ENCODE results near the gene AMH. TPM values are rescaled to one million over a fixed set of nuclear protein-coding genes. Genes with fewer than 3 reads are reported as not detected.

The AMH gene
- polyA plus RNA-seq, 1 of the 3 experiments (the other 2 are of a cell fraction), result 18.1 TPM

- TF ChIP-seq ZBTB33 (IDR thresholded peaks at IDR 0.05; ENCODE audit: borderline replicate concordance, low read depth) (no peak), USF2 (IDR thresholded peaks at IDR 0.05; ENCODE audit: borderline replicate concordance, low read depth, low read length) (no peak)
These were observed 3.6 kb downstream of the AMH start (continued) for GRCh38 chr19:2252797-2253105.

GRCh38 chr19:2253106-2254063 lies 4.3 kb downstream of the AMH start:
- peaks cover 0 to 25% of the 10 kb centered on the region in 2 experiments for H3K36me3 ChIP-seq (replicated peaks in 1 of 2; ENCODE audit: control insufficient read depth in 1 of 2, insufficient read depth in 2 of 2, low read length in 1 of 2)
- H3F3A ChIP-seq (replicated peaks; ENCODE audit: insufficient read depth), result peaks cover 12% of the 10 kb centered on the region
- H3K79me2 ChIP-seq (ENCODE audit: insufficient read depth), result no peaks in the 10 kb centered on the region
- H4K20me1 ChIP-seq (ENCODE audit: insufficient read depth), result no peaks in the 10 kb centered on the region
- no peaks in the 10 kb centered on the region for H3K9me3 ChIP-seq
- no peak overlapping the region for H2AFZ ChIP-seq (ENCODE audit: low read depth)
- H3K4me3 ChIP-seq (ENCODE audit: low read depth in 2 of 2, low read length in 1 of 2), result no peak overlapping the region
- POLR2A ChIA-PET, result interaction anchor here (2.7 to 4.2 kb wide), 2 partner anchors 9 to 16 kb away, joined by 13 to 33 read pairs; no protein-coding TSS in a partner anchor
- no peak for TF ChIP-seq TCF12 (IDR thresholded peaks at IDR 0.05)
- TF ChIP-seq CTCF (IDR thresholded peaks at IDR 0.05), result peak; percentile 39
- no peak for TF ChIP-seq MEF2A (IDR thresholded peaks at IDR 0.05; ENCODE audit: borderline replicate concordance, low read depth)
- no peak for TF ChIP-seq RXRA (IDR thresholded peaks at IDR 0.05; ENCODE audit: borderline replicate concordance, low read depth)
- no peaks in the 10 kb centered on the region for H3K27me3 ChIP-seq (ENCODE audit: insufficient read depth)
- DNase-seq, result peak; percentile 58
- no peak overlapping the region; a peak in 1 of 4 replicates for H3K27ac ChIP-seq (ENCODE audit: low read depth in 2 of 2, low read length in 1 of 2)
- H3K9me2 ChIP-seq, result no peaks in the 10 kb centered on the region
- no peak overlapping the region for H3K4me2 ChIP-seq
- 89% methylated on average over 31 of the region's 77 CpGs for WGBS (ENCODE audit: low lambda C conversion rate)
- CTCF ChIA-PET, result interaction anchor here (1.4 to 4.0 kb wide), 3 partner anchors 10 to 18 kb away, joined by 4 to 16 read pairs (median 9); partner anchors contain the start of gene PLEKHJ1
- peaks cover 0 to 17% of the 10 kb centered on the region in 2 experiments; a peak in 1 of 4 replicates for H3K4me1 ChIP-seq (ENCODE audit: control insufficient read depth in 1 of 2, insufficient read depth in 2 of 2, low read depth in 1 of 2, low read length in 1 of 2)
- no peak overlapping the region for H3K9ac ChIP-seq
